ENCODE measurements around the gene GALNTL6.

GALNTL6 gene

GRCh38 chr4:172109466-172109865 lies 296.3 kb downstream of the GALNTL6 start:
- no peak for DNase-seq (ENCODE audit: low read depth in 2 of 2)

DNA sequence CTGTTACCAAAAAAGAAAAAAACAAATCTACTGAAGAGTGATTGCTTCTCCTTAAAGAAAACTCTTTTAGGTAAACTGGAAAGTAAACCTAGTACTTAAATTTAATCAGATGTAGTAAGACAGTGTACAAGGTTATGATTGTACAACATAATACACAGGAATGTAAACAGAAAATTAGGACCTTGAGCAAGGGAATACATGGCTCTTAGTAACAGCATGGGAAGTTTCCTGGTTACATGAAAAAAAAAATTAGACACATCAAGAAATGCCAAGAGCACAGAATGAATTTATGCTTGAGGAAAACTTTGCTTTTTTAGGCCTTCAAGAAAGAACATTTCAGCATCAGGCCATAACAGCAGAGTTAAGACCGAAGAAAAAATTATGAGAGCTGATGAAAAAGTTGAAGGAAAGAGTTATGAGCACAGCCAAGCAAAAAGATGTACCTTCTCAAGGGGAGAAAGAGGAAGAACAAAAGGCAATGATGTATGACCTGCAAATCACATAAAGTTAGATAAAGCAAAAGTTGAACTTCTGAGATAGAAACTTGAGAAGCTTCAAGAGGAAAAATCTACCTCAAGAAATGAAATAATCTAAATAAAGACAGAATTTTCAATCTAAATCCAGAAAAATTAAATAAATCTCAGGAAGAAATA lies 311.6 kb downstream of the GALNTL6 start:
- DNase-seq (ENCODE audit: low read depth in 2 of 2): no peak

DNA sequence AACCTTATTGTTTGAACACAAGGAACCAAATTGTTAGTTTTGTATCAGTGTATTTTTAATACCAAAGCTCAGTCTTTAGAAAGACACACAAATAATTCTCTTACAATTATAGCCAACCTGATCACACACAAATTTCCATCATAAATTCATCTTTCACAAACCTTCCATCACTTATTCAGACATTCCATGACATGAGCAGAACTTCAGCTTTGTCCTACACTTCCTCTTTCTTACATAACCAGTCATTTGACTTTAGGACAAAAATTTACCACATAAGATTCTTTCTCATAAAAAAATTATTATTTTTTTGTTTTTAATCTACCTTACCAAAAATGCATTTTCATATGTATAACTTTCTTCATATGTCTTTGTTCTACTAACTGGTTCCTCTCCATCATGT lies 312.2 kb downstream of the GALNTL6 start:
- no peak for DNase-seq (ENCODE audit: low read depth in 2 of 2)

GRCh38 chr4:172127168-172127567 lies 314.0 kb downstream of the GALNTL6 start:
- DNase-seq (ENCODE audit: low read depth in 2 of 2): no peak

GRCh38 chr4:172129593-172129992 lies 316.4 kb downstream of the GALNTL6 start:
- no peak for DNase-seq (ENCODE audit: low read depth in 2 of 2)

DNA sequence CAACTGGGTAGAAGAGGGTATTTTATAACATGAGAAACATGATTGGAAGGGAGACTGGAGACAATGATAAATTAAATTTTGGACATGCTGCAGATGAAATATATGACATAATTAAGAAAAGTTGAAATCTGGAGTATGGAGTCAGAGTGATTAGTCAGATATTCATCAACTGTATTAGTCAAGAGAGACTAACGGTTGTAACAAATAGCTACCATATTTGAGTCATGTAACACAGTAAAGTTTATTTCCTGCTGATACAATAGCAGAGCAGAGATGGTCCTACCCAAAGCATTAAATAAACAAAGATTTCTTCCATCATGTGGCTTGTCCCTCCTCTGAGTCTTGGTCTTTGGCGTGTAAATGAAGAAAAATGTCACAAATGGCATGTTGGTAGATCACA lies 321.3 kb downstream of the GALNTL6 start:
- DNase-seq (ENCODE audit: low read depth in 2 of 2): no peak

GRCh38 chr4:172141025-172141424 lies 327.8 kb downstream of the GALNTL6 start:
- DNase-seq (ENCODE audit: low read depth in 2 of 2): no peak

GRCh38 chr4:172142281-172142741 lies 329.1 kb downstream of the GALNTL6 start:
- DNase-seq (ENCODE audit: low read depth in 2 of 2): no peak

DNA sequence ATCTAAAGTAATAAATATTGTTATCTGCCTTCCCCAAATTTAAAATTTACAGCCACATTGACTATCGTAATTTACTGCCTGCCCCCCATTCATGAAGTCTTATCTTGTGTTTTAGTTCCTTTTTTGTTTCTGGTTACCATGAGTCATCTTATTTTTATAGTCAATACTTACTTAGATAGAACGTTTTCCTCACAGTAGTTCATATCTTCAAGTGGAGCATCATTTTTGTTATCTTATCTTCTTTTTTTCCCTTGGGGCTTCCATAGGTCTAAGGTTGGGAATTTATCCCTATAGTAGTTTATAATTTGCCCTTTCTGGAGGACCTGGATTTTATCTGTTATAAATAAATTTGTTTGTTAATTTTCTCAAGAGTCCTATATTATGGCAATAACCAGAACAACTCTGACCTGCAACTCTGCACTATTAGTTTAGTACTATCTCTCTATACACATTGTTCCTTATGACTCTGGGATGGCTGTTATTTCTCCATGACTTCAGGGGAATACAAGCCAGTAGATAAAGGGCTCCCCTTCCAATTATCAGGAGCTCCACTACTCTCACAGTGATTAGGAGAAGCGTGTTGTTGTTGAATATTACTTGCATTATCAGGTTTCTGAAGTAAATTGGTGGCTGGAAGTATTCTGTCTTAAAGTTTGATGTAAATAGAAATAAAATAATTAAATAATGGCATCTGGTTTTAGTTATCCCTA lies 330.6 kb downstream of the GALNTL6 start:
- DNase-seq (ENCODE audit: low read depth in 2 of 2): no peak

GRCh38 chr4:172147687-172148086 lies 334.5 kb downstream of the GALNTL6 start:
- DNase-seq (ENCODE audit: low read depth in 2 of 2): no peak

GRCh38 chr4:172149329-172149728 lies 336.1 kb downstream of the GALNTL6 start:
- no peak for DNase-seq (ENCODE audit: low read depth in 2 of 2)

GRCh38 chr4:172152284-172152683 lies 339.1 kb downstream of the GALNTL6 start:
- no peak for DNase-seq (ENCODE audit: low read depth in 2 of 2)

DNA sequence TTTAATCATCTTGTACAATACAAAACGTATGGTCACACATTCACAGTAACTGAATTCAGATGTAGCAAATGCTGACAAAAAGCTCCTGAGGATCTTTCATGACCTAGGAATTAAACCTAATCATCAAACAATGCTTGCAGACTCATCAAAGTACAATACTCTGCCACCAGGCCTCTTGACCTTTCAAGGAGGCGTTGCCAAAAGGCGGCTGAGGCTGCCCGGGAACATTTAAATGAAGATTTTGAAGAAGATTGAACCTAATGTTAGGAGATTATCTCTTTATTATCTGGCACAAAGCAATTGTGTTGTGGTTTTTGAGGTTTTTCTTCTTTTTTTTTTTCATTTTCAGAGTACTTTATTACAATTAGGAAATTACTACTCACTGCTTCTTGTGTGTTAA lies 340.5 kb downstream of the GALNTL6 start:
- DNase-seq (ENCODE audit: low read depth in 2 of 2): no peak

DNA sequence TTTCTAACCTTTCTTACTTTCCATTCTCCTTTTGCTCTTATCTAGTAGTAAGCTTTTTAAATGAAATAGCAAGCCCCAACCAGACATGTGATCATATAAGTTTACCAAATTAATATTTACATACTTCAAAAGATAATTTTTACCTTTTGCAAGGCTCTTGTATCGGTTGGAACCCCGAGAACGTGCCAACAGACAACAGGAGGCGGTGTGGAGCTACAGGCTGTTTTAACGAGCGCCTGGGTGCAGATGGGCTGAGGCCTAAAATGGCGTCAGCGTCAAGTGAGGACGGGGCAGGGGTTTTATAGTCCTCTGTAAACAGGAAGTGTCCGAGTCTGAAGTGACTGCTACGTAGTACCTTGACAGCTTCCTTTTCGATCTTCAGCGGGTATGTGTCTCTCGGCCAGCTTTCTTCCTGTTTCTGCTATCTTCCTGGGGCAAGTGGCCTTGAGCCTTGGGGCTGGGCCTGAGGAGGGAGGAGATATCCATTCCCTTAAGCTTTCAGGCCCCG lies 342.7 kb downstream of the GALNTL6 start:
- no peak for DNase-seq (ENCODE audit: low read depth in 2 of 2)

DNA sequence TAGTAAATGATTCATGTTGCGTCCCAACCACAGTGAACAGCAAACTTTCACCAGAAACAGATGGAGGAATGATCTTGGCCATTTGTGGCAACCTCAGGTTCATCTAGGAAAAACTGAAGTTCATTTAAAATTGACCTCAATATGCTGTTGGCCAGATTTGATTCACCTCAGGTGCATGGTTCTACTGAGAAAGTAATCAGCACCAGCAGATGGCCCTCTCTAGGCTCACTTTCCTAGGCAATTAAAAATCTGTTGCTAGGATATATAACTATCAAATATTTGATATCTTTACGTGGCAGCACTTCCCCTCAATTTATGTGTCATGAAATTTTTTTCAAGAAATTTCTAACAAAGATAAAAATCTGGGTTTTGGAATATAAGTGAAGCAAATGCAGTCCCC lies 344.7 kb downstream of the GALNTL6 start:
- DNase-seq (ENCODE audit: low read depth in 2 of 2): no peak

- DNase-seq (ENCODE audit: low read depth in 2 of 2): no peak
These were observed 350.0 kb downstream of the GALNTL6 start for GRCh38 chr4:172163215-172163614.

DNA sequence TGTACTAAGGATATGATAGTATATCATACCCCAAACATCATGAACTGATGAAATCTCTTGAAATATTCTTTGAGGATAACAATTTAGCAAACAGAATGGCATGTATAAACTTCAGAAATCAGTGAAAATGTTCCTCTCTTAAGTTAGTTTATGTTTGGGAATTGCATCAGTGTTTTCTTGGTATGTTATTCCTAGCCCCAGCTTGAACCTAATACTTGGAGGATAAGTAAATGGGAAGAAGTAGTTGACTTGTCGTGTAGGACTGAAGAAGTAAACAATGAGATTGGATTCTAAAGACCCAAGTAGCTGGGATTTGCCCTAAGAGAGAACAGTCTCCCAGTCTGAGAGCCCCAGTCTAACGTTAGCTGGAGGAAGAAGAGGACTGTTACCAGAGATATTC lies 355.7 kb downstream of the GALNTL6 start:
- no peak for DNase-seq (ENCODE audit: low read depth in 2 of 2)

GRCh38 chr4:172169871-172170270 lies 356.7 kb downstream of the GALNTL6 start:
- no peak for DNase-seq (ENCODE audit: low read depth in 2 of 2)

- no peak for DNase-seq (ENCODE audit: low read depth in 2 of 2)
These were observed 360.0 kb downstream of the GALNTL6 start for GRCh38 chr4:172173206-172173605.

DNA sequence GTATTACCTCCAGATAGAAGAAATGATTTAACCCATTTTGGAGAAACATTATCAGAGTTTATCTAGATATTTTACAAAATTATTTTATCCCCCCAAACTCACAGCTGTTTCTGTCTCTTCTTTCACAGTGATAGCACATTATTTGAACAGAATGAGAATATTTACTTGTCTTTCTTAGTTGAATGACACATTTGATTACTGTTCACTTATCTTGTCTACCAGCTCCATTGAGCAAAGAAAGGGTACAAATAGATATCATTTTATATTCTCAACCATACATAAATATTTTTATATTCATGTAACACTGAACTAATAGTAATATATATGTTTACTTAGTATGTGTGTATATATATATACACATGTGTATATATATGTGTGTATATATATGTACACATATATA lies 364.2 kb downstream of the GALNTL6 start:
- no peak for DNase-seq (ENCODE audit: low read depth in 2 of 2)

DNA sequence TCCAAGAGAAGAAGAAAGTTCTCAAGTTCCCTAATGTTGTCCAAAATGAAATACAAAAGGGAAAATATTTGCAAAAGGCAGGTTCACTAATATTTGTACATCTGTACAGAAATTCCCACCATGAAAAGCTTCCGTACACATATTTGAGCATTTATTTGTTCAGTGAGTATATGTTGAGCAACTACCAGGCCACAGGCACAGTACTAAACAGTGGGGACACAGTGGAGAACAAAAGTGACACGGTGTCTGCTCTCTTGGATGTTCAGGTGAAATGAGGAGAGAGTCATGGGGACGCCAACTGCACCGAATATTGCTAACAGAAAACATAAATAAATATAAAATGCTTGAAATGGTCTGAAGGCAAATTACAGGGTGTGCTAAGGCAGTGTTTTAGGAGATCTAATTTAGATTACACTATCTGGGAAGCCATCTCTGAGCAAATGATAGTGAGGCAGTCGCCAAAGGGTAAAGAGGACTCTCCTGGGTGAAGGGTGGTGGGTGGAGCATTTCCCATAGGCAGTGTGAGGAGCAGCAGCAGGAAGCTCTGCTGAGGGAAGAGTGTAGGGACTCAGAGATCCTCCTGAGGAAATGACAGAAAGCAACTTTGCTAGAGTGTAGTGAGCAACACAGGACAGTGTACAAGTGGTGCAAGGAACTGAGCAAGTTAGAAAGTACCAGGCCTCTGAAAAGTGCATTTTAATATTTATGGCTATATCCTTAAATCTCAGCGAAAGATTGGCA lies 375.2 kb downstream of the GALNTL6 start:
- no peak for DNase-seq (ENCODE audit: low read depth in 2 of 2)

GRCh38 chr4:172202480-172203076 lies 389.4 kb downstream of the GALNTL6 start:
- DNase-seq (ENCODE audit: low read depth in 2 of 2): no peak
